ENCODE results near the gene NFYC.

DNA sequence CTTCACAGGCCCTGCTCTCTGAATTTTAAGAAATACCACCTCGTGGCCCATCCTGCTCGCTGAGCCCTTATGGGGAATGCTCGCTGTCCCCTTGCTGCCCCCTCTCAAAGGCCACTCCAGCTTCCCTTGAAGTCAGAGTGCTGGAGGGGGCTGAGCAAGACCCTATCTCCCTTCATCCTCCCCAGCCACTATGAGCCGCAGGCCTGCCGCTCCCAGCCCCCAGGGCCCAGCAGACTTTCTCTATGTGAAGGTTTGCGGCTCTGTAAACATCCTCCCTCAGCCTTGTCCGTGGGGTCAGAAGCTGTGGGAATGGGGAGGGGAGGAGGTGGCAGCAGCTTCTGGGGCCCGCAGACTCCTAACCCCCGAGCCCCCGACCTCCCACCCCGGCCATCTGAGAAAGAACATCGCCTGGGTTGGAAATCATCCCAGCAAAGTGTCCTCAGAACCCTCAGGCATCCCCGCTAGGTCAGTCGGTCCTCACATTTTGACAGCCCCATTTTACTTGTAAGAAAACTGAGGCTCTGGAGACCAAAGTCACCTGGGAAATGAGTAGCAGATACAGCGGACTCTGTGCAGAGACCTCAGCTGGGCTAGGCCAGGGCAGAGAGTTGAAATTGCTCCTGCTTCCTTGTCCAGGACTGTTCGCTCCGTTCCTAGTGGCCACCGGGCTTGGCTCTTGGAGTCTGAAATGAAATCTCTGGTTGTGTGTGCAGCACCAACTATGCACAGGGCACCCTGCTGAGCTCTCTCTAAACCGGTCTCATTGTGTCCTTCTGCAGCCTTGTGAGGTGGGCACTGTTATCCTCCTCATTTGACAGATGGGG lies 96.4 kb downstream of the NFYC start:
- TF ChIP-seq, protein P1, sequence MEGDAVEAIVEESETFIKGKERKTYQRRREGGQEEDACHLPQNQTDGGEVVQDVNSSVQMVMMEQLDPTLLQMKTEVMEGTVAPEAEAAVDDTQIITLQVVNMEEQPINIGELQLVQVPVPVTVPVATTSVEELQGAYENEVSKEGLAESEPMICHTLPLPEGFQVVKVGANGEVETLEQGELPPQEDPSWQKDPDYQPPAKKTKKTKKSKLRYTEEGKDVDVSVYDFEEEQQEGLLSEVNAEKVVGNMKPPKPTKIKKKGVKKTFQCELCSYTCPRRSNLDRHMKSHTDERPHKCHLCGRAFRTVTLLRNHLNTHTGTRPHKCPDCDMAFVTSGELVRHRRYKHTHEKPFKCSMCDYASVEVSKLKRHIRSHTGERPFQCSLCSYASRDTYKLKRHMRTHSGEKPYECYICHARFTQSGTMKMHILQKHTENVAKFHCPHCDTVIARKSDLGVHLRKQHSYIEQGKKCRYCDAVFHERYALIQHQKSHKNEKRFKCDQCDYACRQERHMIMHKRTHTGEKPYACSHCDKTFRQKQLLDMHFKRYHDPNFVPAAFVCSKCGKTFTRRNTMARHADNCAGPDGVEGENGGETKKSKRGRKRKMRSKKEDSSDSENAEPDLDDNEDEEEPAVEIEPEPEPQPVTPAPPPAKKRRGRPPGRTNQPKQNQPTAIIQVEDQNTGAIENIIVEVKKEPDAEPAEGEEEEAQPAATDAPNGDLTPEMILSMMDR (IDR thresholded peaks at IDR 0.05): no peak
- TF ChIP-seq POLR2A (IDR thresholded peaks at IDR 0.05) (no peak), EP300 (IDR thresholded peaks at IDR 0.05) (no peak)
